Measurements from ENCODE around the gene C14orf180. TPM values are rescaled to one million over a fixed set of nuclear protein-coding genes. Genes with fewer than 3 reads are reported as not detected.
"Not testable (repeated sequence)": the region's sequence is repeated elsewhere in the genome, so short reads cannot be mapped to it uniquely, and the experiment has no call there.

Gene C14orf180
- total and polyA plus RNA-seq, 5 donors = 56.5 to 153 (median 107) TPM

DNA sequence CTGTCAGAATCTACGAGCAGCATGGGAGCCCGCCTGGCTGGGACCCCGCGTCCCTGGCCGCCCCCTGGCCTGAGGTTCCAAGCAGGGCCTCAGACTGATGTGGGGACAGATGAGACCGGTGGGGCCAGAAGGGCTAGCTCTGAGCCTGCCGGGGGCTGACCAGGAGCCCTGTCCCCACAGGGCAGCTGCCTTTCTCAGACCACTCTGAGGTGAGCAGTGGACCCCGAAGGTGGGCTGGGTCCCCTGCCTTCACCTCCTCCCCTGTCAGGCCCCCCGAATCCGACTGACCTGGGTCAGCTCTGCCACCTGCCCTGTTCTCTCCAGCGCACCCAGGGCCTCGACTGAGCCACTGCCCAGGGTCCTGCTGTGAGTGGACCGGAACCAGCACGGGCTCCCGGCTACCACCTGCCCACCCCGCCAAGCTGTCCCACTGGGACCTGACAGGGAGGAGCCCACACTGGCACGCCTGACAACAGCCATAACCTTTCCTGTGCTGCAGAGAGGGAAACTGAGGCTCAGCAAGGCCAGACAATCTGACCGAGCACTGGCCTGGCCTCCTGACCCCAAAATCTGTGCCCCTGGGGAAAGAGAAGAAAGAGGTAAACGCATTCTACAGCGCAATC lies 54.7 kb downstream of the C14orf180 start:
- Histone ChIP-seq H3K9me3 (ENCODE audit: control insufficient read depth, low read length) (no peaks in the 10 kb centered on the region), H3K27ac (ENCODE audit: low read length) (no peak overlapping the region), H3K4me3 (ENCODE audit: low read length) (no peak overlapping the region), H3K27me3 (ENCODE audit: control insufficient read depth, insufficient read depth) (no peaks in the 10 kb centered on the region), H3K4me1 (ENCODE audit: control insufficient read depth, insufficient read depth, low read length) (no peaks in the 10 kb centered on the region)
- ATAC-seq (no peak), DNase-seq (no peak)
- WGBS = 83% methylated on average over 20 of the region's 20 CpGs
- intact Hi-C loops (cut with DNase I) = loop anchor here in 2 of 4 donors (10.0 kb wide), 2 partner anchors 499 to 549 kb away; partner anchors contain the start of genes ASPG (in 1 of the 2) and KIF26A (in 1 of the 2)

- DNase-seq (no peak), ATAC-seq (no peak)
- intact Hi-C loops (cut with DNase I) = loop anchor here in 2 of 4 donors (5.0 to 10.0 kb wide), 3 partner anchors 498 to 550 kb away; partner anchors contain the start of genes KIF26A (in 2 of the 2) and ASPG (in 1 of the 2)
- H3K27ac ChIP-seq (ENCODE audit: low read length) = no peak overlapping the region
- no peak overlapping the region for H3K4me3 ChIP-seq (ENCODE audit: low read length)
- no peaks in the 10 kb centered on the region for H3K9me3 ChIP-seq (ENCODE audit: control insufficient read depth, low read length)
- H3K27me3 ChIP-seq (ENCODE audit: control insufficient read depth, insufficient read depth) = no peaks in the 10 kb centered on the region
- WGBS = 86% methylated on average over 26 of the region's 26 CpGs
- H3K4me1 ChIP-seq (ENCODE audit: control insufficient read depth, insufficient read depth, low read length) = no peaks in the 10 kb centered on the region
Observed at GRCh38 chr14:104634886-104635570, 55.5 kb downstream of the C14orf180 start.

GRCh38 chr14:104635717-104636116 lies 56.2 kb downstream of the C14orf180 start:
- ATAC-seq = no peak

DNA sequence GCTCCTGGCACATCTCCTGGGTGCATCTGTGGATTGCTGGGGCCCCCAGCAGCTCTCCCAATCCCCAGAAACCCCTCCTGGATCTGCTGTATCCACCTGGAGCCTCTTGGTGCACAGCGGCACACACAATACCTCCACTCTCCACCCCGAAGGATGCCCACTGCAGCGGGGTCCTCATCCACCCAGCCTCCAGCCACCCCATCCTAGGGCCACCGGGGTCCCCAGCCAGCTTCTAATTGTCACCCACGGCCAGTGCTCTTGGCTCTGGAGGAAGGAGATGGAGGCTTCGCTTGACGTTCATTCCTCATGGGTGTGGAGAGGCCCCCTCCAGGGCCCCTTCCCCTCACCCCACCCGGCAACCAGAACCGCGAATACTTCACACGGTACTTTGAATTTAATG lies 56.6 kb downstream of the C14orf180 start:
- Histone ChIP-seq H3K27ac (ENCODE audit: low read length) (no peak overlapping the region), H3K9me3 (ENCODE audit: control insufficient read depth, low read length) (no peaks in the 10 kb centered on the region), H3K27me3 (ENCODE audit: control insufficient read depth, insufficient read depth) (no peaks in the 10 kb centered on the region), H3K4me1 (ENCODE audit: control insufficient read depth, insufficient read depth, low read length) (no peaks in the 10 kb centered on the region), H3K4me3 (ENCODE audit: low read length) (no peak overlapping the region)
- intact Hi-C loops (cut with DNase I) = loop anchor here in 2 of 4 donors (5.0 to 10.0 kb wide), 3 partner anchors 499 to 551 kb away; partner anchors contain the start of genes KIF26A (in 2 of the 2) and ASPG (in 1 of the 2)
- 86% methylated on average over 11 of the region's 11 CpGs for WGBS
- ATAC-seq (no peak), DNase-seq (no peak)

More at GRCh38 chr14:104635717-104636116, 56.2 kb downstream of the C14orf180 start:
- WGBS = 81% methylated on average over 13 of the region's 14 CpGs
- no peaks in the 10 kb centered on the region for H3K4me1 ChIP-seq (ENCODE audit: control insufficient read depth, insufficient read depth, low read length)
- H3K27ac ChIP-seq (ENCODE audit: low read length) = no peak overlapping the region
- no peaks in the 10 kb centered on the region for H3K9me3 ChIP-seq (ENCODE audit: control insufficient read depth, low read length)
- no peaks in the 10 kb centered on the region for H3K27me3 ChIP-seq (ENCODE audit: control insufficient read depth, insufficient read depth)
- intact Hi-C loops (cut with DNase I) = loop anchor here in 2 of 4 donors (5.0 to 10.0 kb wide), 3 partner anchors 498 to 551 kb away; partner anchors contain the start of genes KIF26A (in 2 of the 2) and ASPG (in 1 of the 2)
- DNase-seq = no peak
- H3K4me3 ChIP-seq (ENCODE audit: low read length) = no peak overlapping the region

DNA sequence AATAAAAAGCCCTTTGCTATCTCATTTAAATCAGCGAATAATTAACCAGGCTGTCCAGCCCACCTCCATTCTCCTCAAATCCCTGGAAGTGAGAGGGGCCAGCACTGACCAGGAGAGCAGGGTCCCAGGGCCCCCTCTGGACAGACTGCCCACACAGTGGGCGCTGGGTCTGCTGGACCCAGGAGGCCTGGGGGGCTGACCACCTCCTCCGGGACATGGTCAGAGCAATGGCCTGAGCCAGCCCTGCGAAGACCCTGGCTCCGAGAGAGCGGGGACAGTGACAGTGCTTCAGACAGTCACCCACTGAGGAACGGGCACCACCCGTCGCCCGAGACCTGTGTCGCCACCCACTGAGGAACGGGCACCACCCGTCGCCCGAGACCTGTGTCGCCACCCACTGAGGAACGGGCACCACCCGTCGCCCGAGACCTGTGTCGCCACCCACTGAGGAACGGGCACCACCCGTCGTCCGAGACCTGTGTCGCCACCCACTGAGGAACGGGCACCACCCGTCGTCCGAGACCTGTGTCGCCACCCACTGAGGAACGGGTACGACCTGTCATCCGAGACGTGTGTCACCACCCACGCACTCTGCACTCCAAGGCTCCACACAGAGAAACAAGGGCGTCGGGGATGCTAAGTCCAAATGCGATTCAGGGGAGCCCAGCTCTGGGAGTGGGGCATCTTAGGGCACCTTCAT lies 57.4 kb downstream of the C14orf180 start:
- not testable (repeated sequence) for H3K4me3 ChIP-seq (ENCODE audit: low read length); DNase-seq; ATAC-seq; H3K27me3 ChIP-seq (ENCODE audit: control insufficient read depth, insufficient read depth); H3K9me3 ChIP-seq (ENCODE audit: control insufficient read depth, low read length); H3K4me1 ChIP-seq (ENCODE audit: control insufficient read depth, insufficient read depth, low read length); H3K27ac ChIP-seq (ENCODE audit: low read length)
- intact Hi-C loops (cut with DNase I) = loop anchor here in 2 of 4 donors (5.0 to 10.0 kb wide), 3 partner anchors 500 to 552 kb away; partner anchors contain the start of genes KIF26A (in 2 of the 2) and ASPG (in 1 of the 2)
- WGBS = 87% methylated on average over 34 of the region's 39 CpGs

GRCh38 chr14:104637546-104638003 lies 58.0 kb downstream of the C14orf180 start:
- Histone ChIP-seq H3K9me3 (ENCODE audit: control insufficient read depth, low read length) (no peaks in the 10 kb centered on the region), H3K27ac (ENCODE audit: low read length) (no peak overlapping the region), H3K4me3 (ENCODE audit: low read length) (no peak overlapping the region), H3K27me3 (ENCODE audit: control insufficient read depth, insufficient read depth) (no peaks in the 10 kb centered on the region), H3K4me1 (ENCODE audit: control insufficient read depth, insufficient read depth, low read length) (no peaks in the 10 kb centered on the region)
- ATAC-seq (no peak), DNase-seq (no peak)
- WGBS = 73% methylated on average over 5 of the region's 5 CpGs
- intact Hi-C loops (cut with DNase I) = loop anchor here in 2 of 4 donors (5.0 to 10.0 kb wide), 3 partner anchors 500 to 553 kb away; partner anchors contain the start of genes KIF26A (in 2 of the 2) and ASPG (in 1 of the 2)

DNA sequence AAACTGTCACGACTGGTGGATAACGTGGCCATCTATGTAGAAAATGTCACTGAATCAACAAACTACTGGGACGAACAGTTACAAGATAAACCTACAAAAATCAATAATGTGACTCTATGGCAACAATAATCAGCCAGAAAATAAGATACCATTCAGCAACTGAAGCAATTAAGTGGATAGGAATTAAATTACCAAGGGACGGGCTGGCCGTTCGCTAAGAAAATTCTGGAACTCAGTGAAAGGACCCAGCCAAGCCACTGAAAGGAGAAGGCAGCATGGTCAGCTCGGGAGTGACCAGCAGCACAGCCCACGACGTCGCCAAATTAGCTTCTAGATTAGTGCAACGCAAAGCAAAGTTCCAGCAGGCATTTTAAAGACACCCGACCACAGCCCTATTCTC lies 58.6 kb downstream of the C14orf180 start:
- Histone ChIP-seq H3K27ac (ENCODE audit: low read length) (no peak overlapping the region), H3K27me3 (ENCODE audit: control insufficient read depth, insufficient read depth) (no peaks in the 10 kb centered on the region), H3K9me3 (ENCODE audit: control insufficient read depth, low read length) (no peaks in the 10 kb centered on the region), H3K4me1 (ENCODE audit: control insufficient read depth, insufficient read depth, low read length) (no peaks in the 10 kb centered on the region), H3K4me3 (ENCODE audit: low read length) (no peak overlapping the region)
- WGBS = 21% methylated on average over 12 of the region's 12 CpGs
- intact Hi-C loops (cut with DNase I) = loop anchor here in 2 of 4 donors (5.0 to 10.0 kb wide), 3 partner anchors 501 to 553 kb away; partner anchors contain the start of genes KIF26A (in 2 of the 2) and ASPG (in 1 of the 2)
- ATAC-seq (no peak), DNase-seq (no peak)

DNA sequence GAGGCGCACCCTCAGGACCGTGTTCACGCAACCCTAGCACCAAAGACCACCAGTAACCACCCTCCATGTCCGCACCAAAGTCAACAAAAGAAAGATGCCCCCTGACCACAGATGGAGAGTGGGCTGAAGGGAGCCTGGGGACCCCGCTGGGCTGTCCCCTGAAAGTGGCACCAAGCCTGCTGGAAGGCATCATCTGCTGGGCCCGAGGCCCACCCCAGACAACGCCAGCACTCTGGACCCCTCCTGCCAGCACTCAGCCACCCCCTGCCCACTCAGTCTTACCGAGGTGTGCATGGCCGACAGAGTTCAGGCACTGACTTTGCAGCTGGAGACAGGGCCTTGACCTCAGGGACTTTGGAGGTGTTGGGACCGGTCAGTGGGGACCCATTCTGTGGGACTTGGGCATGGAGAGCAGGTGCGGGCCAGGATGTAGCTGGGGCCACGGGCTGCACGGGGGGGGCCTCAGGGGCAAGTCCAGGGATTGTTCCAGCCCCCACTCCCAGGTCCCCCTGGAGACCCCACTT lies 59.4 kb downstream of the C14orf180 start:
- H3K27me3 ChIP-seq (ENCODE audit: control insufficient read depth, insufficient read depth) = no peaks in the 10 kb centered on the region
- H3K27ac ChIP-seq (ENCODE audit: low read length) = no peak overlapping the region
- DNase-seq (no peak), ATAC-seq (no peak)
- WGBS = 79% methylated on average over 13 of the region's 13 CpGs
- intact Hi-C loops (cut with DNase I) = loop anchor here in 2 of 4 donors (5.0 to 10.0 kb wide), 3 partner anchors 502 to 554 kb away; partner anchors contain the start of genes KIF26A (in 2 of the 2) and ASPG (in 1 of the 2)
- no peak overlapping the region for H3K4me3 ChIP-seq (ENCODE audit: low read length)
- H3K9me3 ChIP-seq (ENCODE audit: control insufficient read depth, low read length) = no peaks in the 10 kb centered on the region
- H3K4me1 ChIP-seq (ENCODE audit: control insufficient read depth, insufficient read depth, low read length) = no peaks in the 10 kb centered on the region

GRCh38 chr14:104639471-104639870 lies 59.9 kb downstream of the C14orf180 start:
- H3K4me1 ChIP-seq (ENCODE audit: control insufficient read depth, insufficient read depth, low read length) = no peaks in the 10 kb centered on the region
- no peak overlapping the region for H3K27ac ChIP-seq (ENCODE audit: low read length)
- 57% methylated on average over 5 of the region's 5 CpGs for WGBS
- no peaks in the 10 kb centered on the region for H3K9me3 ChIP-seq (ENCODE audit: control insufficient read depth, low read length)
- H3K27me3 ChIP-seq (ENCODE audit: control insufficient read depth, insufficient read depth) = no peaks in the 10 kb centered on the region
- no peak overlapping the region for H3K4me3 ChIP-seq (ENCODE audit: low read length)
- ATAC-seq = no peak
- intact Hi-C loops (cut with DNase I) = loop anchor here in 2 of 4 donors (5.0 to 10.0 kb wide), 3 partner anchors 502 to 555 kb away; partner anchors contain the start of genes KIF26A (in 2 of the 2) and ASPG (in 1 of the 2)
- no peak for DNase-seq
